ENCODE results near the gene COL23A1.
A peak's percentile ranks its signal among the peaks of the same experiment; 100 is the strongest.
"Not testable (repeated sequence)": the region's sequence is repeated elsewhere in the genome, so short reads cannot be mapped to it uniquely, and the experiment has no call there.

The COL23A1 gene

GRCh38 chr5:178370102-178370501, 220.1 kb downstream of the COL23A1 start:
- DNase-seq = no peak

DNA sequence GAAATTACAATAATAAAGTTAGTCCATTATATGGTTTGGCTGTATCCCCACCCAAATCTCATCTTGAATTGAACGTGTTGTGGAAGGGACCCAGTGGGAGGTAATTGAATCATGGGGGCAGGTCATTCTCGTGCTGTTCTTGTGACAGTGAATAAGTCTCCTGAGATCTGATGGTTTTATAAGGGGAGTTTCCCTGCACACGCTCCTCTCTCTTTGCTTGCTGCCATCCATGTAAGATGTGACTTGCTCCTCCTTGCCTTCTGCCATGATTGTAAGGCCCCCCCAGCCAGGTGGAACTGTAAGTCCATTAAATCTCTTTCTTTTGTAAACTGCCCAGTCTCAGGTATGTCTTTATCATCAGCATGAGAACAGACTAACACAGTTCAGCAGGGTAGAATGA, 220.7 kb downstream of the COL23A1 start:
- not testable (repeated sequence) for DNase-seq

DNA sequence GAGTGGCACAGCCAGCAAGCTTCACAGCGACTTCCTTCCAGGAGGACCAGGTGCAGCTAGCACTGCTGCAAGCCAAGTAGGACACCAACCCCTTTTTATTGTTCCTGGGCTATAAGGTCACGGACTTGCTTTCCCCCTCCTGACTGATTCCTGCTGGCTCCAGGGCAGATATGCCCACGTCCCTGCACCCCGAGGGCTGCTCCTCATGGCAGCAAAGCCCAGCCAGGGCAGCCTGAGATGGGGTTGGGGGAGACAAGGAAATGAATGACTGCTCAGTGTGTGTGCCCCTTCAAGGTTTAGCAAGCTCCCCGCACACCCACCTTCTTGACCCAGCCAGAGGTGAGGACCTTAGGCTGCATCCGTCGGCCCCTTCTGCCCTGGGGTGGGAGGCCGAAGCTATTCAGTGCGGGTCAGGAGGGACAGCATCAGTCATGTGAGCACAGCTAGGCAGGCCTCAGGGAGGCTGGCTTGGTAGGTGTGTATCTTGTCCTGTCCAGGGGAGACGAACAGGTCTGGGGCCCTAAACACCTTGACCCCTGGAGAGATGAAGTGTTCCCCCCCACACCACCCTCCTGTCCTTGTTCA, 221.4 kb downstream of the COL23A1 start:
- no peak for DNase-seq

GRCh38 chr5:178368274-178368673, 221.9 kb downstream of the COL23A1 start:
- DNase-seq = no peak

DNA sequence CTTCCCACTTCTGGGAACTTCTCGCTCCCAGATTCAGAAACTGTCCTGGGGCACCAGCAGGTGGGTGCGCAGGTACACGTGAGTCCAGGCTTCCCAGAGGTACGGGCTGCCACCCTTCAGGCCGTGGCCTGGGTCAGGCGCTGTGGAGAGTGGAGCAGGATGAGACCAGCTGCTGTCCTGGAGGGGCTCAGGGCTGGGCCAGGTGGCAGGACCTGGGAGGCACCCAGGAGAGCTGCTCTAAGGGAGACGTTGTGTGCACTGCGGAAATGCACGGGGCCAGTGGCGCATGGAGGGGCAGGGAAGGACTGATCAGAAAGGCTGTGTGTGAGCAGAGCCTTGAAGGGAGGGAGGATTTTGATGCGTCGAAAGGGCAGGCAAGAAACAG, 222.5 kb downstream of the COL23A1 start:
- no peak for DNase-seq

GRCh38 chr5:178366998-178367735, 223.0 kb downstream of the COL23A1 start:
- no peak for DNase-seq

- DNase-seq = no peak
Observed at GRCh38 chr5:178365501-178366440, 224.4 kb downstream of the COL23A1 start.

DNA sequence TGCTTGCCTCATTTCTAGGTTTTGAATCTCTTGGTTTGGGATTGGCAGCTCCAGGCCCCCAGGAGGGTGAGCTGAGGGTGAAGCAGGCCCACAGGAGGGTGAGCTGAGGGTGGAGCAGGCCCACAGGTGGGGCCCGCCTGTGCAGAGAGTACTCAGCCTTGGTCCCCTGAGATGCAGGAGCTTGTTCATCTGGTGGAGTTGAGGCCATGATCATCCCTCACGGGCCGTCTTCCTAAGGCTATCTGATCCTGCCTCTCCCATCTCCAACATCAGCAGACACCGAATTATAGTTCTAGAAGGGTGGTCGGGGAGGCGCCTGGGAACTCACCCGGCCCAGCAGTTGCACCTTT, 225.9 kb downstream of the COL23A1 start:
- no peak for DNase-seq

DNA sequence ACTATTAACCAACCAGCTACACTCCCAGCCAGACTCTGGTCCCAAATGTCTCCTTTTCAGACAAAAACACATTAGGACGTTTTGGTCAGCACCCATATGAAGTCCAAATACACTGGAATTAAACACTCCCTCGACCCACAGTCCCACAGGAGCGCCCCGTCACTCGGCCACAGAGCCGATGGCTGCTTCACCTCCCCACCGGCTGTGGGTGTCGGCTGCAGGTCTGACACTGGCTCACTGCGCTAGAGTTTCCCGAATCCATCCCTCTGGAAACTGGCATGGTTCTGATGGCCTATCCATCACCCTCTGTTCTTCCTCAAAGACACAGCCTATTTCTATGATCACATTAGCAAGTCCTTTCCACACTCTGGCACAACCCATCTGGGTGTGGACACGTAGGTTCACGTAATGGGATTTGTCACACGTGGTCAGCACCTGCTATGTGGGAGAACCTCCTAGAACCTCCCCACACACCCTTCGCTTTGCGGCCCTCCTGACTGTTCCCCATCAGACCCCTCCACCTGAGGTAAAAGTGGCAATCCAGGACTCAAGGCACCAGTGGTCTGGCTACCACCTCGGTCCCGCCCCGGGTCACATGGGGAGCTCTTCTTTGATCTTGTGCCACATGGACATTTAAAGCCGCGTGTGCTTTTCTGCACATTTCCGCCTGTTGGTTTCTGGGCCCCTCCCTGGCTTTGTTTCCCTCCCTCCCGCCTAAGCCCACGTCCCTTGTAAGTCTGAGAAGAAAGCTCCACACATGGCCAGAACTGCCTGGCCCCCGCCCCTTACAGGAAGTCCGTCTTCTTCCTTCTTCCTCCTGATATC, 226.5 kb downstream of the COL23A1 start:
- no peak for DNase-seq

DNA sequence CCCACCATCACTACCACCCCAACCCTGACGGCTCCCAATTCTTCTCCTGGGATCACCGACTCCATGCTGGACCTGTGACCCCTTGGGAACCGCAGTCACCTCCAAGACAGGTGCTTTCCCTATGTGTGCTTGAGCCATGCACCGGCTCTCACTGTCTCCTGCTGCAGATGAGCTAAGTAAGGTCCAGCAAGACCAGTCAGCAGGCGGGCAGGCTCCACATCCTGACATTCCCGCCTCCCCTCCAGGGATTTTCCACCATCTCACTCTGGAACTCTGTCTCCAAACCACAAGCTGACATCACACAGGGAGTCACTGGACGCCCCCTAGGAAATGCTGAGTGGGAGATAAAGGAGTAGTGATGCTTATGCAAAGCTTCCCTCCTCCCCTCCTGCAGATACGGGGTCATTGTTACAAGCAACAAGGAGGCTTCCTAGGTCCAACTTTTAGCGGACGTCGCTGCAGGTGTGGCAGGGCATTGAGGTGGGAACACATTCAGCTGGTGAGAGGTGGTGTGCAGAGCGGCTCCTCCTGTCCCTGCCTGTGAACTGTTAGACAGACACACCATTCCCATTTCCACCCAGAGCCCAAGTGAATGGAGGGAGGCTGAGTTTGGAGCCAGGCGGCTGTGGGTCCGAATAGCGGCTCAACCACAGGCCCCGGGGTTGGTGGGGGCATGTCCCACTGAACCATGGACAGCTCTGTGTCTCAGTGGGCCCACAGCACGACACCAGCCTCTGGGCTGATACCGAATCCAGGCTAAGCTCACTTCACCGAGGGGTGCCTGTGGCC, 228.3 kb downstream of the COL23A1 start:
- no peak for DNase-seq

- no peak for DNase-seq
Observed at GRCh38 chr5:178360926-178361235, 229.3 kb downstream of the COL23A1 start.

DNA sequence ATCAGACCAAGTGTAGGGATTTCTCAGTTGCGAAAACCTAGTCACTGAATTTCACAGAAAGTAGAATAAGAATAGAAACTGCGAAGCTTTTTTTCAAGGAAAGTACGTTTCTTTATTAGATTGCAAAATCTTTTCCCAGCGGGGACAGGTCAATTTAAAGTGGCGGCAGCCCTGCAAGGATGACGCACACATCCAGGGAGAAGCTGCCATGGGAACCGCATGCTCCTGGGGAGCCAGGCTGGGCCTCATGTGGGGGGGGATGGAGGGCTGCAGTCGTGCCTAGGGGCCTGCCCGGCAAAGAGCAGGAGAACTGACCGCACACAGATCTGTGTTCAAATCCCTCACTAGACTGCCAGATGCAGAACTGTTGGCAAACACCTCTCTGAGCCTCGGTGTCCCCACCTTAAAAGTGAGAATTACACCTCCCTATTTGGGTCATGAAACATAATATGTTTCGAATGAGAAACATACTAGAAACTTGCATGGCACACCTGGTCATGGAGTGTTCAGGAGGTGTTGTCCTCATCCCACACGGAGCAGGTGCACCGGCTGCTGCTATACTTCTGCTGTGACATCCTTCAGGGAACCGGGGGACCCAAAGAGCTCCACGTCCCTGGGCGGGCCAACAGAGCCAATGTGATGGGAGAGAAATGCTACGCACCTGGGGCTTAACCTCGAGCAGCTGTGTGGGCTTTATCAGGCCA, 229.8 kb downstream of the COL23A1 start:
- no peak for DNase-seq

- no peak for DNase-seq
Observed at GRCh38 chr5:178359738-178360137, 230.5 kb downstream of the COL23A1 start.

GRCh38 chr5:178357678-178358077, 232.5 kb downstream of the COL23A1 start:
- DNase-seq = no peak

GRCh38 chr5:178357121-178357521, 233.1 kb downstream of the COL23A1 start:
- peak; percentile 14 for DNase-seq

DNA sequence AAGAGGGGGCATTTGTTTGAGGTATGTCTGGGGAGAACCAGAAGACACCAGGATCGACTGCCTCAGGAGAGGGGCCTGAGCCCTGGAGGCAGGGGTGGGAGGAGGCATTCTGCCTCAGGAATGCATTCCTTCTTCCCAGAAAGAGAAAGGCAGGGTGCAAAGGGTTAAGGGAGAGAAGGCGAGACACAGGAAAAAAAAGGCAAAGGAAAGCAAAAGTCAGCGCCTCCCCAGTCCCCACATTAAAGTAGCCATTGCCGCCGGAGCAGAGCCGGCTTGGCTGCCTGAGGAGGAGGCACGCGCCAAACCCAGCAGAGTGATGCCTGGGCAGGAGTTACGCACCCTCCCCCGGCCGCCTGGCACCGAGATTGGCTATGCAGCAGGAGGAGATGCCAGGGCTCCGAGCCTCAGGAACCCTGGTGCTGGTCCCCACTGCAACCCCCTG, 233.7 kb downstream of the COL23A1 start:
- no peak for DNase-seq

DNA sequence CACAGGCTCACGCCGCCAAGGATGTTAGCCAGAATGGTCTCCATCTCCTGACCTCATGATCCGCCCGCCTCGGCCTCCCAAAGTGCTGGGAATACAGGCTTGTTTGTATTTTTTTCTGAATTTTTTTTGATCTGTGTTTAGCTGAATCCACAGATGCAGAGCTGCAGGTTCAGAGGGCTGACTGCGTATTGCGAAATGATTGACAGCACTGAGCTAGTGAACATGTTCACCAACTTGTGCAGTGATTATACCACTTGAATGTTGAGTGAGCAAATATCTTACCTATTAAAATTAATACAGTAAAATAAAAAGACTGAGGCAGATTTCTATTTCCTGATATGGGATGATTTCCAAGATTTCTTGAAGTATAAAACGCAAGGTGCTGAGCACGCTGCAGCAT, 234.5 kb downstream of the COL23A1 start:
- no peak for DNase-seq

DNA sequence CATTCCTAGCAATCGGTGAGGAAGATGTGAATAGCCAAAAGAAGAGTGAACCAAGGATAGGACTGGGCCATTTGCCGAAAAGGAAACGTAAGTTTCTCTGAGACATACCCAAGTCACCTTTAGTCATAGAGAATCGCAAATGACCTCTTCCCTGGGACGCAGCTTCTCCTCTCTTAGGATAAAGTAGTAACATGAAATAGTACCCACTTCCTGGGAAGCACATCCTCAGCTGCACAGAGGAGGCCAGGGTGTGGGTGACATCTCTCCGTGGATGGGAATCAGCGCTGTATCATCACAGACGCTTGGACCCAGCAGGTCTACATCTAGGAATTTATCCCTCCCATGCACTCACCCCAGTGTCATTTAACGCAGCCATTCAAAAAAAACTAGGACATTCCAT, 236.7 kb downstream of the COL23A1 start:
- DNase-seq = no peak

GRCh38 chr5:178352035-178352349, 238.2 kb downstream of the COL23A1 start:
- DNase-seq = no peak

- no peak for DNase-seq
Observed at GRCh38 chr5:178351221-178352034, 238.8 kb downstream of the COL23A1 start.

Data from NCI-H82 (cell line).